ENCODE results near the gene C1QL3. TPM values are rescaled to one million over a fixed set of nuclear protein-coding genes. Genes with fewer than 3 reads are reported as not detected.

C1QL3 gene
- total RNA-seq, 1 donor from 2014 or later = not detected

- DNase-seq (ENCODE audit: low read depth) = no peak
- H3K4me3 ChIP-seq (ENCODE audit: low read depth, low read length) = no peak overlapping the region
- no peak for TF ChIP-seq CTCF (IDR thresholded peaks at IDR 0.05; ENCODE audit: insufficient read depth, low read length, severe bottlenecking)
- no peaks in the 10 kb centered on the region for H3K36me3 ChIP-seq (ENCODE audit: control insufficient read depth, insufficient read depth, low read length)
- no peak for FAIRE-seq
- no peaks in the 10 kb centered on the region for H3K27me3 ChIP-seq (ENCODE audit: control insufficient read depth, insufficient read depth, low read length)
These were observed 8.2 kb upstream of the C1QL3 start for GRCh38 chr10:16529853-16530252.

- Histone ChIP-seq H3K27me3 (ENCODE audit: control insufficient read depth, insufficient read depth, low read length) (no peaks in the 10 kb centered on the region), H3K36me3 (ENCODE audit: control insufficient read depth, insufficient read depth, low read length) (no peaks in the 10 kb centered on the region), H3K4me3 (ENCODE audit: low read depth, low read length) (no peak overlapping the region)
- TF ChIP-seq CTCF (IDR thresholded peaks at IDR 0.05; ENCODE audit: insufficient read depth, low read length, severe bottlenecking) = no peak
- FAIRE-seq = no peak
- no peak for DNase-seq (ENCODE audit: low read depth)
These were observed 5.8 kb upstream of the C1QL3 start for GRCh38 chr10:16527452-16527851.

GRCh38 chr10:16520900-16521299, 779 bp downstream of the C1QL3 start:
- no peak for DNase-seq (ENCODE audit: low read depth)
- FAIRE-seq = no peak
- peak overlapping the region; percentile 30 for H3K4me3 ChIP-seq (ENCODE audit: low read depth, low read length)
- no peaks in the 10 kb centered on the region for H3K36me3 ChIP-seq (ENCODE audit: control insufficient read depth, insufficient read depth, low read length)
- peaks cover 12% of the 10 kb centered on the region for H3K27me3 ChIP-seq (ENCODE audit: control insufficient read depth, insufficient read depth, low read length)
- TF ChIP-seq CTCF (IDR thresholded peaks at IDR 0.05; ENCODE audit: insufficient read depth, low read length, severe bottlenecking) = peak; percentile 37

- no peak for DNase-seq (ENCODE audit: low read depth)
- no peak for TF ChIP-seq CTCF (IDR thresholded peaks at IDR 0.05; ENCODE audit: insufficient read depth, low read length, severe bottlenecking)
- FAIRE-seq = no peak
- Histone ChIP-seq H3K4me3 (ENCODE audit: low read depth, low read length) (no peak overlapping the region), H3K27me3 (ENCODE audit: control insufficient read depth, insufficient read depth, low read length) (peaks cover 12% of the 10 kb centered on the region), H3K36me3 (ENCODE audit: control insufficient read depth, insufficient read depth, low read length) (no peaks in the 10 kb centered on the region)
These were observed 1.5 kb downstream of the C1QL3 start for GRCh38 chr10:16519908-16520861.

- Histone ChIP-seq H3K27me3 (ENCODE audit: control insufficient read depth, insufficient read depth, low read length) (peaks cover 12% of the 10 kb centered on the region), H3K4me3 (ENCODE audit: low read depth, low read length) (no peak overlapping the region), H3K36me3 (ENCODE audit: control insufficient read depth, insufficient read depth, low read length) (no peaks in the 10 kb centered on the region)
- no peak for FAIRE-seq
- no peak for DNase-seq (ENCODE audit: low read depth)
- no peak for TF ChIP-seq CTCF (IDR thresholded peaks at IDR 0.05; ENCODE audit: insufficient read depth, low read length, severe bottlenecking)
These were observed 2.3 kb downstream of the C1QL3 start for GRCh38 chr10:16519250-16519907.

Measured in bronchial epithelial cell (primary cell).